Stomach (tissue), 9 donors: Measurements from ENCODE around the gene TRAF7. TPM values are rescaled to one million over a fixed set of nuclear protein-coding genes. Genes with fewer than 3 reads are reported as not detected.
"Not testable (repeated sequence)": the region's sequence is repeated elsewhere in the genome, so short reads cannot be mapped to it uniquely, and the experiment has no call there.

Experiments used
- DNase-seq, 2 donors: peaks; one replicate each; pipeline versions ENCODE4 v3.0.0 to v3.0.0-alpha.2; 2013 to 2019
- H3K27ac ChIP-seq, 5 donors: fragments of 200-600 bp in 4 of 5; sonication (generic) in 4 of 5; one replicate each; pipeline ENCODE4 v1.5.1; 2013 to 2019; ENCODE audit warnings: mild to moderate bottlenecking in 1 of 5, moderate library complexity in 1 of 5
- H3K27me3 ChIP-seq, 3 donors: fragments of 200-600 bp; sonication (generic); one replicate each; pipeline ENCODE4 v1.5.1; 2017 to 2019; ENCODE audit warnings: mixed run types in 1 of 3
- H3K36me3 ChIP-seq, 4 donors: fragments of 200-600 bp; sonication (generic); 1 replicate in 3 of 4; 2 replicates in 1 of 4; pipeline ENCODE4 v1.5.1; 2016 to 2019
- H3K4me1 ChIP-seq, 4 donors: fragments of 200-600 bp; sonication (generic); one replicate each; pipeline ENCODE4 v1.5.1; 2016 to 2019
- H3K4me3 ChIP-seq, 4 donors: fragments of 200-600 bp; sonication (generic) in 3 of 4; one replicate each; pipeline ENCODE4 v1.5.1; 2016 to 2019; ENCODE audit warnings: mild to moderate bottlenecking in 1 of 4
- H3K9me3 ChIP-seq, 4 donors: fragments of 200-600 bp; sonication (generic); one replicate each; pipeline ENCODE4 v1.5.1; 2016 to 2019
- POLR2AphosphoS5 ChIP-seq, 3 donors: sonication (generic); formaldehyde crosslinking; IDR thresholded peaks; one replicate each; pipeline ENCODE4 v1.6.1; 2016; ENCODE audit warnings: antibody characterized with exemption in 3 of 3
- WGBS, 5 donors: extraction: QIAGEN DNeasy Blood & Tissue Kit in 3 of 5; methylation state at CpG; one replicate each; pipeline versions ENCODE4 v1.1.5 to v1.1.7; 2013 to 2018; 5-methylcytosine and 5-hydroxymethylcytosine counted together
- intact Hi-C: fragments of 100-400 bp; cut with DNase I; formaldehyde crosslinking; loops from one replicate; pipeline ENCODE4 v1.15.1; 2023; ENCODE audit warnings: low total_unique reads
- polyA plus RNA-seq, 3 donors: library from polyadenylated mRNA; stranded (reverse); fragments of 200-250 nt; gene quantifications; one replicate each; pipeline ENCODE4 v1.2.3, GENCODE V29; 2013
- total RNA-seq, 5 donors: library from RNA; depleted of rRNA; stranded (reverse); fragments of >200 nt; gene quantifications; one replicate each; pipeline versions ENCODE4 v1.1.0 to v1.2.3, GENCODE V29; 2014 to 2016
- TF ChIP-seq, protein P1 (sequence below), 7 experiments: fragments of 450-650 bp in 4 of 7; fragments of 200-600 bp in 3 of 7; sonication (generic) in 3 of 7; IDR thresholded peaks; one replicate each; pipeline ENCODE4 v1.5.1; 2016 to 2019; ENCODE audit warnings: antibody characterized with exemption in 7 of 7, control low read depth in 2 of 7, mild to moderate bottlenecking in 1 of 7
- donor health status: healthy with polysubstance abuse.
- donor health status: Bipolar disorder and iron deficiency.
- donor health status: healthy.

TRAF7 gene
- total and polyA plus RNA-seq, 8 donors: 20.9 to 204 (median 38.5) TPM

GRCh38 chr16:2111009-2111353 lies 44.6 kb upstream of the TRAF7 start:
- H3K4me3 ChIP-seq, H3K9me3 ChIP-seq, H3K4me1 ChIP-seq, H3K27me3 ChIP-seq, DNase-seq, intact Hi-C loops: not testable (repeated sequence)
- peaks cover 51 to 96% (median 94%) of the 10 kb centered on the region in 4 donors for H3K36me3 ChIP-seq
- 94 to 98% (median 96%) methylated on average over 7 to 36 of the region's 36 CpGs for WGBS, 5 donors
- peak overlapping the region in 1 of 5 donors; percentile 9 for H3K27ac ChIP-seq

GRCh38 chr16:2111412-2112335 lies 43.9 kb upstream of the TRAF7 start:
- peaks cover 51 to 89% (median 88%) of the 10 kb centered on the region in 4 donors for H3K36me3 ChIP-seq
- H3K4me1 ChIP-seq, H3K4me3 ChIP-seq, H3K9me3 ChIP-seq, H3K27me3 ChIP-seq, H3K27ac ChIP-seq, intact Hi-C loops, DNase-seq: not testable (repeated sequence)
- 92 to 96% (median 95%) methylated on average over 14 to 65 of the region's 65 CpGs for WGBS, 5 donors

GRCh38 chr16:2112539-2113106 lies 43.0 kb upstream of the TRAF7 start:
- H3K27ac ChIP-seq, H3K9me3 ChIP-seq, H3K27me3 ChIP-seq, intact Hi-C loops, DNase-seq, H3K4me3 ChIP-seq: not testable (repeated sequence)
- WGBS, 5 donors: 82 to 92% (median 86%) methylated on average over 5 to 30 of the region's 30 CpGs
- Histone ChIP-seq H3K4me1 (peaks cover 5 to 15% (median 13%) of the 10 kb centered on the region in 4 donors), H3K36me3 (peaks cover 51 to 86% (median 79%) of the 10 kb centered on the region in 4 donors)

- H3K9me3 ChIP-seq, DNase-seq, intact Hi-C loops, H3K27me3 ChIP-seq, H3K27ac ChIP-seq, H3K4me3 ChIP-seq: not testable (repeated sequence)
- peaks cover 41 to 70% (median 63%) of the 10 kb centered on the region in 4 donors for H3K36me3 ChIP-seq
- H3K4me1 ChIP-seq: peaks cover 5 to 25% (median 16%) of the 10 kb centered on the region in 4 donors
- 92 to 95% (median 94%) methylated on average over 11 to 26 of the region's 26 CpGs for WGBS, 5 donors
Measured at GRCh38 chr16:2114225-2114624, 41.4 kb upstream of the TRAF7 start.

- Histone ChIP-seq H3K4me1 (peaks cover 5 to 25% (median 16%) of the 10 kb centered on the region in 4 donors), H3K36me3 (peaks cover 34 to 62% (median 55%) of the 10 kb centered on the region in 4 donors)
- H3K9me3 ChIP-seq, intact Hi-C loops, H3K27me3 ChIP-seq, H3K27ac ChIP-seq, H3K4me3 ChIP-seq, DNase-seq: not testable (repeated sequence)
- WGBS, 5 donors: 64 to 91% (median 90%) methylated on average over 10 to 33 of the region's 34 CpGs
Measured at GRCh38 chr16:2114885-2115590, 40.5 kb upstream of the TRAF7 start.

- Histone ChIP-seq H3K27me3 (no peaks in the 10 kb centered on the region), H3K27ac (no peak overlapping the region), H3K4me1 (peaks cover 5 to 30% (median 18%) of the 10 kb centered on the region in 4 donors), H3K36me3 (peaks cover 30 to 57% (median 50%) of the 10 kb centered on the region in 4 donors), H3K4me3 (no peak overlapping the region), H3K9me3 (no peaks in the 10 kb centered on the region)
- intact Hi-C loops: no loop called here
- no peak for TF ChIP-seq POLR2AphosphoS5 (IDR thresholded peaks at IDR 0.05)
- TF ChIP-seq, protein P1, sequence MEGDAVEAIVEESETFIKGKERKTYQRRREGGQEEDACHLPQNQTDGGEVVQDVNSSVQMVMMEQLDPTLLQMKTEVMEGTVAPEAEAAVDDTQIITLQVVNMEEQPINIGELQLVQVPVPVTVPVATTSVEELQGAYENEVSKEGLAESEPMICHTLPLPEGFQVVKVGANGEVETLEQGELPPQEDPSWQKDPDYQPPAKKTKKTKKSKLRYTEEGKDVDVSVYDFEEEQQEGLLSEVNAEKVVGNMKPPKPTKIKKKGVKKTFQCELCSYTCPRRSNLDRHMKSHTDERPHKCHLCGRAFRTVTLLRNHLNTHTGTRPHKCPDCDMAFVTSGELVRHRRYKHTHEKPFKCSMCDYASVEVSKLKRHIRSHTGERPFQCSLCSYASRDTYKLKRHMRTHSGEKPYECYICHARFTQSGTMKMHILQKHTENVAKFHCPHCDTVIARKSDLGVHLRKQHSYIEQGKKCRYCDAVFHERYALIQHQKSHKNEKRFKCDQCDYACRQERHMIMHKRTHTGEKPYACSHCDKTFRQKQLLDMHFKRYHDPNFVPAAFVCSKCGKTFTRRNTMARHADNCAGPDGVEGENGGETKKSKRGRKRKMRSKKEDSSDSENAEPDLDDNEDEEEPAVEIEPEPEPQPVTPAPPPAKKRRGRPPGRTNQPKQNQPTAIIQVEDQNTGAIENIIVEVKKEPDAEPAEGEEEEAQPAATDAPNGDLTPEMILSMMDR (IDR thresholded peaks at IDR 0.05): no peak
- 75 to 94% (median 92%) methylated on average over 6 to 13 of the region's 13 CpGs for WGBS, 5 donors
- no peak for DNase-seq
Measured at GRCh38 chr16:2115591-2115973, 40.0 kb upstream of the TRAF7 start.

- intact Hi-C loops, H3K4me3 ChIP-seq, H3K27me3 ChIP-seq, H3K9me3 ChIP-seq, DNase-seq: not testable (repeated sequence)
- Histone ChIP-seq H3K4me1 (peaks cover 5 to 38% (median 22%) of the 10 kb centered on the region in 4 donors), H3K27ac (peak overlapping the region in 2 of 5 donors; percentile 14 to 38), H3K36me3 (peaks cover 22 to 48% (median 41%) of the 10 kb centered on the region in 4 donors)
- 51 to 82% (median 60%) methylated on average over 11 to 20 of the region's 24 CpGs; no CpG with 5 or more reads in 1 of the 5 donors for WGBS, 5 donors
Measured at GRCh38 chr16:2116428-2116827, 39.2 kb upstream of the TRAF7 start.

DNA sequence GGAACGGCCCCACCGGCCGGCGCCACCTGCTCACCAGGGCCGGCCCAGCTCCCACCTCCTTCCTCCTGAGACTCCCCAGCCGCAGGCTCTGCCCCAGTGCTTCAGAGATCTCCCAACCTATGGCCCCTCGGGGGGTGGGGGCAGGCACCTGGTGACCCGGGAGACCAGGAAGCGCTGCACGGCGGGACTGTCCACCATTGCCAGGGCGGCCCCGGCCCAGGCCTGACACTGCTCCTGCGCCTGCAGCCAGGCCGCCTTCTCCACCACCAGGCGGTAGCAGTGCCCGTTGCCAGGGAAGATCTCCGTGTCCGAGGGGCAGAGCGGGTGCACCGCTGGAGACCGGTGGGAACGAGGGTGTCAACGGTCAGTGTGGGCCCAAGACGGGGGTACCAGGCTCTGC lies 38.2 kb upstream of the TRAF7 start:
- H3K27me3 ChIP-seq, H3K9me3 ChIP-seq, intact Hi-C loops, H3K4me3 ChIP-seq, H3K27ac ChIP-seq, DNase-seq: not testable (repeated sequence)
- 80 to 90% (median 88%) methylated on average over 1 to 24 of the region's 25 CpGs for WGBS, 5 donors
- peaks cover 5 to 47% (median 29%) of the 10 kb centered on the region in 4 donors for H3K4me1 ChIP-seq
- peaks cover 14 to 39% (median 32%) of the 10 kb centered on the region in 4 donors for H3K36me3 ChIP-seq

DNA sequence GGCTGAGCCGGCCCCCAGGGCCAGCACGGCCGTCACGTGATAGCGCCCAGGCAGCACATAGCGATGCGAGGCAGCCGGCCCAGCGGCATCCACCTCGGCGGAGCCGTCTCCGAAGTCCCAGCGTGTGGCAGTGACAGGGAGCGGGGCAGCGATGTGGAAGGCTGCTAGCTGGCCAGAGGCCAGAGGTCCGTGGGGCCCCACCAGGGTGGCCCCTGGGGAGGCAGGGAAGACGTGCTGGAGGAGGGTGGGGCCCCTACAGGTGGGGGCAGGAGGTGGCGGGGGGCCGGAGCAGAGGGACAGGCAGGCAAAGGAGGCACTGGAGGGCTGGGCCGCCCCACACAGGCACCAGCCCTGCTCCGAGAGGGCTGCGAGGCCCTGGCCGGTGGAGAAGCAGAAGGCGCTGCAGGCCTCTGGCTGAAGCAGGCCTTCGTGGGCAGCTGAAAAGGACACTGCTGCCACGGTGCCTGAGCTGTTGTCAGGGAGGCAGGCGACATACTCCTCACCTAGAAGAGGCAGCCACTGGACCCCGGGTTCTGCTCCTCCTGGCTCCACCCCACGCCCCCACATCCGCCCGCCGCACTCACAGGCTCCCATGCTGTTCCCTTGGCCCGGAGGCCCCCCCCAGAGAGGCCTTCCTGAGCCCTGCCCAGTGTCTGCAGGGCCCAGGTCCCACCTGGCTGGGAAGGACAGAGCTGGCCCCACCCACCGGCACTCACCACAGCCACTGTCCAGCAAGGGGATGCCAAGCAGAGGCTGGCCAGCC lies 37.4 kb upstream of the TRAF7 start:
- DNase-seq: peak in 1 of 2 donors; percentile 29
- intact Hi-C loops, H3K4me3 ChIP-seq, H3K9me3 ChIP-seq, H3K27me3 ChIP-seq: not testable (repeated sequence)
- Histone ChIP-seq H3K36me3 (peaks cover 10 to 32% (median 25%) of the 10 kb centered on the region in 4 donors), H3K27ac (peak overlapping the region in 1 of 5 donors; percentile 58), H3K4me1 (peaks cover 5 to 55% (median 35%) of the 10 kb centered on the region in 4 donors)
- WGBS, 5 donors: 28 to 71% (median 52%) methylated on average over 5 to 28 of the region's 35 CpGs
